Suprapubic skin (tissue), 3 donors: ENCODE results near the gene HIVEP3.

Experiments used
- CTCF ChIP-seq, 2 donors: fragments of 200-600 bp in 1 of 2; fragments of 450-650 bp in 1 of 2; sonication (generic) in 1 of 2; IDR thresholded peaks; one replicate each; pipeline ENCODE4 v1.5.1; 2016 to 2019; ENCODE audit warnings: antibody characterized with exemption in 2 of 2, mild to moderate bottlenecking in 1 of 2, moderate library complexity in 1 of 2
- POLR2A ChIP-seq, 2 donors: fragments of 450-650 bp; IDR thresholded peaks; one replicate each; pipeline ENCODE4 v1.6.1; 2017; ENCODE audit warnings: antibody characterized with exemption in 2 of 2, mild to moderate bottlenecking in 2 of 2, moderate library complexity in 2 of 2

- TF ChIP-seq CTCF (IDR thresholded peaks at IDR 0.05) (no peak), POLR2A (IDR thresholded peaks at IDR 0.05) (no peak)
Observed at GRCh38 chr1:41724248-41724647, 194.5 kb downstream of the HIVEP3 start.
